Keratinocyte (primary cell): ENCODE results near the gene GABRB1. TPM values are rescaled to one million over a fixed set of nuclear protein-coding genes. Genes with fewer than 3 reads are reported as not detected.

ENCODE experiments used
- DNase-seq: peaks from one replicate; pipeline ENCODE4 v3.0.0-alpha.2; 2011; ENCODE audit warnings: low read depth, missing footprints, low spot score
- FAIRE-seq: peaks from 2 replicates; lab custom pipeline; 2011; peaks lifted over from hg19 to GRCh38; lab: Jason Lieb, UNC
- H2AFZ ChIP-seq: 2 replicates; pipeline ENCODE4 v1.6.0; 2012; ENCODE audit warnings: low read length, control low read depth, inconsistent platforms; ENCODE audit not compliant: control insufficient read depth
- H3K27ac ChIP-seq: 2 replicates; pipeline ENCODE4 v1.5.1; 2011; ENCODE audit warnings: low read length; ENCODE audit not compliant: control insufficient read depth, insufficient read depth
- H3K27me3 ChIP-seq: 3 replicates; pipeline ENCODE4 v1.6.0; 2011; ENCODE audit warnings: low read length; ENCODE audit not compliant: control insufficient read depth, insufficient read depth; ENCODE audit errors: extremely low read depth
- H3K36me3 ChIP-seq, 2 experiments: 2 replicates in 1 of 2; 3 replicates in 1 of 2; pipeline ENCODE4 v1.5.1; 2011; ENCODE audit warnings: low read length in 2 of 2, mild to moderate bottlenecking in 1 of 2; ENCODE audit not compliant: control insufficient read depth in 2 of 2, insufficient read depth in 2 of 2; ENCODE audit errors: extremely low read depth in 1 of 2
- H3K4me1 ChIP-seq: 3 replicates; pipeline ENCODE4 v1.5.1; 2011; ENCODE audit warnings: low read length; ENCODE audit not compliant: control insufficient read depth, insufficient read depth; ENCODE audit errors: extremely low read depth
- H3K4me2 ChIP-seq: 3 replicates; pipeline ENCODE4 v1.6.0; 2011; ENCODE audit warnings: low read depth, low read length; ENCODE audit not compliant: control insufficient read depth, insufficient read depth; ENCODE audit errors: extremely low read depth
- H3K4me3 ChIP-seq, 3 experiments: fragments of 200-600 bp in 1 of 3; sonication (generic) in 1 of 3; 2 replicates in 2 of 3; 3 replicates in 1 of 3; pipeline ENCODE4 v1.5.1; 2011 to 2016; ENCODE audit warnings: low read length in 3 of 3, mild to moderate bottlenecking in 3 of 3, control low read depth in 2 of 3, inconsistent platforms in 1 of 3, low read depth in 1 of 3, mixed read lengths in 1 of 3, mixed run types in 1 of 3, moderate library complexity in 1 of 3; ENCODE audit not compliant: control insufficient read depth in 2 of 3, insufficient read depth in 2 of 3; ENCODE audit errors: extremely low read depth in 1 of 3
- H3K79me2 ChIP-seq: 2 replicates; pipeline ENCODE4 v1.6.0; 2012; ENCODE audit warnings: low read length; ENCODE audit not compliant: control insufficient read depth, insufficient read depth
- H3K9ac ChIP-seq: 3 replicates; pipeline ENCODE4 v1.6.0; 2011; ENCODE audit warnings: low read length; ENCODE audit not compliant: control insufficient read depth, insufficient read depth; ENCODE audit errors: extremely low read depth
- H3K9me1 ChIP-seq: 3 replicates; pipeline ENCODE4 v1.6.0; 2011; ENCODE audit warnings: low read length; ENCODE audit not compliant: control insufficient read depth, insufficient read depth; ENCODE audit errors: extremely low read depth
- H3K9me3 ChIP-seq: 2 replicates; pipeline ENCODE4 v1.5.1; 2012; ENCODE audit warnings: low read depth, low read length; ENCODE audit not compliant: control insufficient read depth
- H4K20me1 ChIP-seq: 3 replicates; pipeline ENCODE4 v1.6.0; 2011; ENCODE audit warnings: low read length; ENCODE audit not compliant: control insufficient read depth, insufficient read depth; ENCODE audit errors: extremely low read depth
- CTCF ChIP-seq, 3 experiments: IDR thresholded peaks in 1 of 3; conservative IDR thresholded peaks in 1 of 3; optimal IDR thresholded peaks in 1 of 3; 2 replicates in 2 of 3; 3 replicates in 1 of 3; pipeline versions ENCODE3 to v1.5.1; 2011; ENCODE audit warnings: low read length in 3 of 3, mild to moderate bottlenecking in 3 of 3, moderate library complexity in 2 of 3, control low read depth in 1 of 3, inconsistent platforms in 1 of 3; ENCODE audit not compliant: insufficient read depth in 2 of 3; ENCODE audit errors: extremely low read depth in 1 of 3
- EZH2 ChIP-seq: IDR thresholded peaks from one replicate; pipeline ENCODE4 v1.6.1; 2012; ENCODE audit warnings: inconsistent platforms, mild to moderate bottlenecking, low read length, moderate library complexity
- dilution Hi-C: fragments of 300-500 bp; cut with MboI; formaldehyde crosslinking; loops from one replicate; pipeline ENCODE4 v1.7.0; 2020; ENCODE audit warnings: low sequenced_read_pairs; ENCODE audit not compliant: extremely low pct_ligation_motif_present
- polyA plus RNA-seq, 5 experiments: library from polyadenylated mRNA; depleted of rRNA in 3 of 5; stranded (reverse) in 3 of 5; stranded (forward) in 1 of 5; unstranded in 1 of 5; fragments of >200 nt; gene quantifications; 1 replicate in 1 of 5; 2 replicates in 3 of 5; 3 replicates in 1 of 5; pipeline versions ENCODE4 v1.2.1 to v1.2.3, GENCODE V29; 2011 to 2012; ENCODE audit warnings: missing spikeins in 2 of 5, low read depth in 1 of 5, low replicate concordance in 1 of 5

GABRB1 gene
- polyA plus RNA-seq, 1 donor (not counting 4 experiments of a cell fraction or from before 2014, with no cell fraction given) = not detected

- FAIRE-seq = peak; percentile 91
- H3K4me2 ChIP-seq = no peak overlapping the region
Observed at GRCh38 chr4:47122592-47123291, 91.4 kb downstream of the GABRB1 start.

GRCh38 chr4:47128991-47129390 lies 97.6 kb downstream of the GABRB1 start:
- Histone ChIP-seq H3K4me1 (no peaks in the 10 kb centered on the region), H3K27me3 (no peaks in the 10 kb centered on the region), H3K36me3 (no peaks in the 10 kb centered on the region), H3K4me3 (no peak overlapping the region), H3K27ac (no peak overlapping the region), H2AFZ (no peak overlapping the region), H3K4me2 (no peak overlapping the region), H3K79me2 (no peaks in the 10 kb centered on the region), H3K9ac (no peak overlapping the region), H3K9me3 (no peaks in the 10 kb centered on the region), H4K20me1 (no peaks in the 10 kb centered on the region), H3K9me1 (no peaks in the 10 kb centered on the region)
- FAIRE-seq (no peak), DNase-seq (no peak)
- dilution Hi-C loops = no loop called here
- TF ChIP-seq EZH2 (no peak), CTCF (optimal IDR thresholded peaks at IDR 0.05 in 1 of 3, IDR thresholded peaks at IDR 0.05 in 1 of 3, conservative IDR thresholded peaks at IDR 0.05 in 1 of 3; ENCODE audit: extremely low read depth in 1 of 3, insufficient read depth in 2 of 3, low read length in 3 of 3) (no peak)

More at GRCh38 chr4:47122592-47123291, 91.4 kb downstream of the GABRB1 start:
- Histone ChIP-seq H4K20me1 (no peaks in the 10 kb centered on the region), H2AFZ (no peak overlapping the region), H3K9me3 (no peaks in the 10 kb centered on the region), H3K27me3 (peaks cover 5% of the 10 kb centered on the region), H3K27ac (no peak overlapping the region), H3K4me3 (no peak overlapping the region), H3K4me1 (no peaks in the 10 kb centered on the region), H3K36me3 (no peaks in the 10 kb centered on the region), H3K79me2 (no peaks in the 10 kb centered on the region), H3K9ac (no peak overlapping the region), H3K9me1 (no peaks in the 10 kb centered on the region)
- DNase-seq = peak; percentile 17
- TF ChIP-seq CTCF (optimal IDR thresholded peaks at IDR 0.05 in 1 of 3, IDR thresholded peaks at IDR 0.05 in 1 of 3, conservative IDR thresholded peaks at IDR 0.05 in 1 of 3; ENCODE audit: extremely low read depth in 1 of 3, insufficient read depth in 2 of 3, low read length in 3 of 3) (peak; percentile 73 to 90 (median 89)), EZH2 (no peak)
- dilution Hi-C loops = no loop called here
